Measurements from ENCODE around the gene RCOR2.

DNA sequence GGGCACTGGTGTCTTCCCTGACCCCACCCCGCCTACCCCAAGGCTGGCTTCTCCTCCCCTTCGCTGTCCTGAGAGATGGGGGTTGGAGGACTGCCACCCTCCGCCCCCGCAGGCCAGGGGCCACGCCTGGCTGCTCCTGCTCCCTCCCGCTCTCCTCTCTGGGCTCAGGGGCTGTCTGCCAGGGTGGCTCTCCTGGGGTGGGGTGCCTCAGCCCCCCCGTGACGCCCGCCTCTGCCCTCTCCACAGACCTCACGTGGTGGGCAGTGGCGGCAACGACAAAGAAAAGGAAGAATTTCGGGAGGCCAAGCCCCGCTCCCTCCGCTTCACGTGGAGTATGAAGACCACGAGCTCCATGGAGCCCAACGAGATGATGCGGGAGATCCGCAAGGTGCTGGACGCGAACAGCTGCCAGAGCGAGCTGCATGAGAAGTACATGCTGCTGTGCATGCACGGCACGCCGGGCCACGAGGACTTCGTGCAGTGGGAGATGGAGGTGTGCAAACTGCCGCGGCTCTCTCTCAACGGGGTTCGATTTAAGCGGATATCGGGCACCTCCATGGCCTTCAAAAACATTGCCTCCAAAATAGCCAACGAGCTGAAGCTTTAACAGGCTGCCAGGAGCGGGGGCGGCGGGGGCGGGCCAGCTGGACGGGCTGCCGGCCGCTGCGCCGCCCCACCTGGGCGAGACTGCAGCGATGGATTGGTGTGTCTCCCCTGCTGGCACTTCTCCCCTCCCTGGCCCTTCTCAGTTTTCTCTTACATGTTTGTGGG is 8.1 kb downstream of the RCOR2 start:
- TF ChIP-seq EZH2 (IDR thresholded peaks at IDR 0.05; ENCODE audit: borderline replicate concordance, low read length) = no peak
- TF ChIP-seq, protein P1, sequence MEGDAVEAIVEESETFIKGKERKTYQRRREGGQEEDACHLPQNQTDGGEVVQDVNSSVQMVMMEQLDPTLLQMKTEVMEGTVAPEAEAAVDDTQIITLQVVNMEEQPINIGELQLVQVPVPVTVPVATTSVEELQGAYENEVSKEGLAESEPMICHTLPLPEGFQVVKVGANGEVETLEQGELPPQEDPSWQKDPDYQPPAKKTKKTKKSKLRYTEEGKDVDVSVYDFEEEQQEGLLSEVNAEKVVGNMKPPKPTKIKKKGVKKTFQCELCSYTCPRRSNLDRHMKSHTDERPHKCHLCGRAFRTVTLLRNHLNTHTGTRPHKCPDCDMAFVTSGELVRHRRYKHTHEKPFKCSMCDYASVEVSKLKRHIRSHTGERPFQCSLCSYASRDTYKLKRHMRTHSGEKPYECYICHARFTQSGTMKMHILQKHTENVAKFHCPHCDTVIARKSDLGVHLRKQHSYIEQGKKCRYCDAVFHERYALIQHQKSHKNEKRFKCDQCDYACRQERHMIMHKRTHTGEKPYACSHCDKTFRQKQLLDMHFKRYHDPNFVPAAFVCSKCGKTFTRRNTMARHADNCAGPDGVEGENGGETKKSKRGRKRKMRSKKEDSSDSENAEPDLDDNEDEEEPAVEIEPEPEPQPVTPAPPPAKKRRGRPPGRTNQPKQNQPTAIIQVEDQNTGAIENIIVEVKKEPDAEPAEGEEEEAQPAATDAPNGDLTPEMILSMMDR (conservative IDR thresholded peaks at IDR 0.05 in 1 of 2, IDR thresholded peaks at IDR 0.05 in 1 of 2; ENCODE audit: extremely low read depth in 1 of 2, insufficient read depth in 1 of 2, low read depth in 1 of 2, low read length in 2 of 2) = no peak

Data from mammary epithelial cell (primary cell).